Colon (tissue), 2 donors: Measurements from ENCODE around the gene YES1.

Experiments used
- FAIRE-seq: peaks from 2 replicates; lab custom pipeline; 2012; peaks lifted over from hg19 to GRCh38; lab: Jason Lieb, UNC
- donor health status: control.
- donor health status: control.

The YES1 gene

GRCh38 chr18:723541-724080 is 88.4 kb downstream of the YES1 start:
- no peak for FAIRE-seq

- FAIRE-seq: no peak
Measured at GRCh38 chr18:717003-717402, 95.0 kb downstream of the YES1 start.

GRCh38 chr18:715626-716025 is 96.4 kb downstream of the YES1 start:
- no peak for FAIRE-seq

- FAIRE-seq: no peak
Measured at GRCh38 chr18:713135-713490, 98.9 kb downstream of the YES1 start.

- no peak for FAIRE-seq
Measured at GRCh38 chr18:712401-713134, 99.5 kb downstream of the YES1 start, which contains the start of gene ENOSF1. TSS of gene ENOSF1 (minus strand) at chr18:712630. CDS start at chr18:712587, 43 bp downstream.

- FAIRE-seq: no peak
Measured at GRCh38 chr18:711657-712400, 100.2 kb downstream of the YES1 start.

GRCh38 chr18:711310-711656 is 100.8 kb downstream of the YES1 start:
- no peak for FAIRE-seq

- no peak for FAIRE-seq
Measured at GRCh38 chr18:710418-711300, 101.4 kb downstream of the YES1 start.

- FAIRE-seq: no peak
Measured at GRCh38 chr18:709771-710170, 102.3 kb downstream of the YES1 start.

GRCh38 chr18:708096-708495 is 103.9 kb downstream of the YES1 start:
- FAIRE-seq: no peak

GRCh38 chr18:706405-706804 is 105.6 kb downstream of the YES1 start:
- FAIRE-seq: no peak

- no peak for FAIRE-seq
Measured at GRCh38 chr18:703213-703967, 108.7 kb downstream of the YES1 start.

GRCh38 chr18:697800-698199 is 114.2 kb downstream of the YES1 start:
- no peak for FAIRE-seq

GRCh38 chr18:697012-697411 is 115.0 kb downstream of the YES1 start:
- FAIRE-seq: no peak

GRCh38 chr18:693466-694187 is 118.4 kb downstream of the YES1 start:
- no peak for FAIRE-seq

GRCh38 chr18:692824-693223 is 119.2 kb downstream of the YES1 start:
- FAIRE-seq: no peak

GRCh38 chr18:688323-688722 is 123.7 kb downstream of the YES1 start:
- FAIRE-seq: no peak

GRCh38 chr18:686339-687111 is 125.5 kb downstream of the YES1 start:
- FAIRE-seq: no peak

GRCh38 chr18:685438-685837 is 126.6 kb downstream of the YES1 start:
- FAIRE-seq: no peak

GRCh38 chr18:683531-683930 is 128.5 kb downstream of the YES1 start:
- no peak for FAIRE-seq
